Transverse colon (tissue), 4 donors: ENCODE data around the gene PRKCG. TPM values are rescaled to one million over a fixed set of nuclear protein-coding genes. Genes with fewer than 3 reads are reported as not detected.

Source experiments
- DNase-seq: peaks from one replicate; pipeline ENCODE4 v3.0.0-alpha.2; 2019
- H3K27ac ChIP-seq, 4 donors: fragments of 200-600 bp; sonication (generic); 2 replicates each; pipeline ENCODE4 v1.5.1; 2016 to 2018; ENCODE audit warnings: inconsistent platforms in 4 of 4
- H3K27me3 ChIP-seq: fragments of 200-600 bp; sonication (generic); 2 replicates; pipeline ENCODE4 v1.5.1; 2017; ENCODE audit warnings: inconsistent platforms
- H3K36me3 ChIP-seq, 4 donors: fragments of 200-600 bp; sonication (generic); 2 replicates each; pipeline ENCODE4 v1.5.1; 2017 to 2019; ENCODE audit warnings: inconsistent platforms in 4 of 4
- H3K4me1 ChIP-seq, 4 donors: fragments of 200-600 bp; sonication (generic); 2 replicates each; pipeline ENCODE4 v1.5.1; 2017 to 2020; ENCODE audit warnings: inconsistent platforms in 4 of 4
- H3K4me3 ChIP-seq, 4 donors: fragments of 200-600 bp; sonication (generic); 1 replicate in 1 of 4; 2 replicates in 3 of 4; pipeline versions ENCODE4 v1.5.1 to v1.6.1; 2017 to 2019; ENCODE audit warnings: inconsistent platforms in 4 of 4
- H3K9me3 ChIP-seq, 2 donors: fragments of 200-600 bp; sonication (generic); 2 replicates each; pipeline ENCODE4 v1.5.1; 2017 to 2019; ENCODE audit warnings: inconsistent platforms in 2 of 2
- EP300 ChIP-seq: sonication (generic); formaldehyde crosslinking; IDR thresholded peaks from one replicate; pipeline ENCODE4 v1.6.1; 2017; ENCODE audit warnings: antibody characterized with exemption, low read depth
- POLR2A ChIP-seq: fragments of 450-650 bp; IDR thresholded peaks from one replicate; pipeline ENCODE4 v1.6.1; 2016; ENCODE audit warnings: antibody characterized with exemption, mild to moderate bottlenecking, moderate library complexity
- POLR2AphosphoS5 ChIP-seq, 3 donors: sonication (generic); formaldehyde crosslinking; IDR thresholded peaks; one replicate each; pipeline ENCODE4 v1.6.1; 2016; ENCODE audit warnings: antibody characterized with exemption in 3 of 3
- WGBS, 2 donors: methylation state at CpG; one replicate each; pipeline ENCODE4 v1.1.5; 2018; ENCODE audit warnings: low coverage in 1 of 2; 5-methylcytosine and 5-hydroxymethylcytosine counted together
- in situ Hi-C, 4 donors: fragments of 200-750 bp; cut with MboI; loops; one replicate each; pipeline versions ENCODE4 v1.15.0 to v1.15.1; 2017; ENCODE audit warnings: low sequenced_read_pairs in 3 of 4, low pct_ligation_motif_present in 1 of 4, low pct_unique_long_range_greater_than_20kb in 1 of 4
- intact Hi-C: fragments of 100-400 bp; cut with DNase I; formaldehyde crosslinking; loops from one replicate; pipeline ENCODE4 v1.15.1; 2023; ENCODE audit warnings: low total_unique reads
- total RNA-seq, 4 donors: library from RNA; depleted of rRNA; stranded (reverse); fragments of >200 nt; gene quantifications; one replicate each; pipeline ENCODE4 v1.1.0, GENCODE V29; 2016
- TF ChIP-seq, protein P1 (sequence below), 5 experiments: fragments of 200-600 bp in 3 of 5; fragments of 450-650 bp in 2 of 5; sonication (generic) in 3 of 5; IDR thresholded peaks; 1 replicate in 2 of 5; 2 replicates in 3 of 5; pipeline ENCODE4 v1.5.1; 2016 to 2017; ENCODE audit warnings: antibody characterized with exemption in 5 of 5, inconsistent platforms in 3 of 5, mild to moderate bottlenecking in 2 of 5, moderate library complexity in 1 of 5

PRKCG gene
- total RNA-seq, 4 donors from 2014 or later = 0.32 TPM; not detected in 3

DNA sequence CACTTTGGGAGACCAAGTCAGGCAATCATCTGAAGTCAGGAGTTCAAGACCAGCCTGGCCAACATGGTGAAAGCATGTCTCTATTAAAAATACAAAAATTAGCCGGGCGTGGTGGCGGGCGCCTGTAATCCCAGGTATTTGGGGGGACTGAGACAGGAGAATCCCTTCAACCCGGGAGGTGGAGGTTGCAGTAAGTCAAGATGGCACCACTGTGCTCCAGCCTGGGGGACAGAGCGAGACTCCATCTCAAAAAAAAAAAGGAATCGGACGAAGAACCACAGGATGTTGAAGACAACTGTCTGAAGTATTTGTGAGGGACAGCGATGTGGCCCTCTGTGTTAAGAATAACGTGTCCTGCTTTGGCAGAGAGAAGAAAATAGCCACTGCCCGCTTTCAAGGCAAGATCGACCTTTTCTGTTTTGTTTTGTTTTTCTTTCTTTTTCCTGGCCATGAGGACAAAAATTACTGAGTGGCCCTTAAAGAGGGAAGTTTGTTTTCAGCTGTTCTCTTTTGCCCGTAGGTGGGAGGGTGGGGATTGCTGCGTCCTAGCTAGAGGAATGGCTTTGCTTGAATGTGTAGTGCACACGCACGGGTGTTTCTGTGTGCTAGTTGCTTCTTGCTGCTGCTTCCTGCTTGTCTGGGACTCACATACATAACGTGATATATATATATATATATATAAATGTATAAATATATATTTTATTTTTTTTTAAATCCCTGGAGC is 6.2 kb upstream of the PRKCG start:
- Histone ChIP-seq H3K27ac (peak overlapping the region in 2 of 4 donors; percentile 28 to 49), H3K36me3 (peaks cover 0 to 17% (median 6%) of the 10 kb centered on the region in 4 donors), H3K9me3 (no peaks in the 10 kb centered on the region), H3K27me3 (peaks cover 13% of the 10 kb centered on the region), H3K4me1 (peaks cover 20 to 62% (median 32%) of the 10 kb centered on the region in 4 donors), H3K4me3 (no peak overlapping the region)
- peak in 1 of 3 donors; percentile 23 for TF ChIP-seq POLR2AphosphoS5 (IDR thresholded peaks at IDR 0.05)
- TF ChIP-seq POLR2A = no peak
- 79 to 80% methylated on average over 17 of the region's 17 CpGs for WGBS, 2 donors
- DNase-seq = no peak
- in situ Hi-C loops = no loop called here
- intact Hi-C loops = no loop called here

DNA sequence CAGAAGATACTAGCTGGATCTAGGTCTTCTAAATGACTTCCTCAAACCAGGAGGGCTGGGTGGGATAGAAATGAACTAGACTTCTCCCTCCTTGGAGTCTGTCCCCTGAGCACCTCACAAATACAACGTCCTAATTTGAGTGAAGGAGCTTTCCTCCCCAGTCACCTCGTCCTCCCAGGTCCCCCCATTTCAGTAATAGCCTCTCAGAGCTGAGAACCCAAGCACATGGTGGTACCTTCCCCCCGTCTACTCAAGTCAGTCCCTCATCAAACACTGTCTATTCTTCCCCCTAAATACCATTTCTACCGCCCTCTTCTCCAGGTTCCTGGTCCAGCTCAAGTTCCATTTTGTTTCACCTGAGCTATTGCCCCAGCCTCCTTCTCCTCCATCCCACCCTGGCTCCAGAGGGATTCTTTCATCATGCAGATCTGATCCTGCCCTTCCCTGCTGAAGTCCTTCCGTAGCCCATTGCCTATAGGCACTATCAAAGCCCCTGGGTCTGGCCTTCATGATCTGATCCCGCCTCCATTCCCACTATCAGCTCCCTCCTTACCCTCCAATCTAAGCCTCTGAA is 5.3 kb upstream of the PRKCG start:
- no peak for DNase-seq
- H3K4me3 ChIP-seq = no peak overlapping the region
- peaks cover 22 to 60% (median 33%) of the 10 kb centered on the region in 4 donors for H3K4me1 ChIP-seq
- in situ Hi-C loops = no loop called here
- 67 to 85% methylated on average over 1 to 5 of the region's 6 CpGs for WGBS, 2 donors
- intact Hi-C loops = no loop called here
- H3K27ac ChIP-seq = peak overlapping the region in 2 of 4 donors; percentile 23 to 49
- TF ChIP-seq EP300 (no peak), POLR2AphosphoS5 (IDR thresholded peaks at IDR 0.05) (no peak), POLR2A (no peak)
- TF ChIP-seq, protein P1, sequence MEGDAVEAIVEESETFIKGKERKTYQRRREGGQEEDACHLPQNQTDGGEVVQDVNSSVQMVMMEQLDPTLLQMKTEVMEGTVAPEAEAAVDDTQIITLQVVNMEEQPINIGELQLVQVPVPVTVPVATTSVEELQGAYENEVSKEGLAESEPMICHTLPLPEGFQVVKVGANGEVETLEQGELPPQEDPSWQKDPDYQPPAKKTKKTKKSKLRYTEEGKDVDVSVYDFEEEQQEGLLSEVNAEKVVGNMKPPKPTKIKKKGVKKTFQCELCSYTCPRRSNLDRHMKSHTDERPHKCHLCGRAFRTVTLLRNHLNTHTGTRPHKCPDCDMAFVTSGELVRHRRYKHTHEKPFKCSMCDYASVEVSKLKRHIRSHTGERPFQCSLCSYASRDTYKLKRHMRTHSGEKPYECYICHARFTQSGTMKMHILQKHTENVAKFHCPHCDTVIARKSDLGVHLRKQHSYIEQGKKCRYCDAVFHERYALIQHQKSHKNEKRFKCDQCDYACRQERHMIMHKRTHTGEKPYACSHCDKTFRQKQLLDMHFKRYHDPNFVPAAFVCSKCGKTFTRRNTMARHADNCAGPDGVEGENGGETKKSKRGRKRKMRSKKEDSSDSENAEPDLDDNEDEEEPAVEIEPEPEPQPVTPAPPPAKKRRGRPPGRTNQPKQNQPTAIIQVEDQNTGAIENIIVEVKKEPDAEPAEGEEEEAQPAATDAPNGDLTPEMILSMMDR (IDR thresholded peaks at IDR 0.05) = no peak
- H3K27me3 ChIP-seq = peaks cover 22% of the 10 kb centered on the region
- no peaks in the 10 kb centered on the region for H3K9me3 ChIP-seq
- H3K36me3 ChIP-seq = peaks cover 0 to 17% (median 6%) of the 10 kb centered on the region in 4 donors

DNA sequence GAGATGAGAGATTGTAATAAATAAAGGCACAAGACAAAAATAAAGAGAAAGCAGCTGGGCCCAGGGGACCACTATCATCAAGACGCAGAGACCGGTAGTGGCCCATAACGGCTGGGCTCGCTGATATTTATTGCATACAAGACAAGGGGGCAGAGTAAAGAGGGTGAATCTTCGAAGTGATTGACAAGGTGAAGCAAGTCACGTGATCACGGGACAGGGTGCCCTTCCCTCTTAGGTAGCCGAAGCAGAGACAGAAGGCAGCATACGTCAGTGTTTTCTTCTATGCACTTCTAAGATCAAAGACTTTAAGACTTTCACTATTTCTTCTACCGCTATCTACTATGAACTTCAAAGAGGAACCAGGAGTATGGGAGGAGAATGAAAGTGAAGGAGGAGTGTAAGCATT is 4.6 kb upstream of the PRKCG start:
- no peak for DNase-seq
- no peak overlapping the region for H3K4me3 ChIP-seq
- no peaks in the 10 kb centered on the region for H3K9me3 ChIP-seq
- TF ChIP-seq POLR2AphosphoS5 (IDR thresholded peaks at IDR 0.05) = peak in 2 of 3 donors; percentile 29 to 53
- no peak for TF ChIP-seq POLR2A
- H3K27ac ChIP-seq = peak overlapping the region in 2 of 4 donors; percentile 16 to 23
- in situ Hi-C loops (no loop called here), intact Hi-C loops (no loop called here)
- peaks cover 23 to 60% (median 32%) of the 10 kb centered on the region in 4 donors for H3K4me1 ChIP-seq
- 65 to 67% methylated on average over 2 to 10 of the region's 10 CpGs for WGBS, 2 donors
- peaks cover 0 to 17% (median 6%) of the 10 kb centered on the region in 4 donors for H3K36me3 ChIP-seq
- H3K27me3 ChIP-seq = peaks cover 29% of the 10 kb centered on the region

DNA sequence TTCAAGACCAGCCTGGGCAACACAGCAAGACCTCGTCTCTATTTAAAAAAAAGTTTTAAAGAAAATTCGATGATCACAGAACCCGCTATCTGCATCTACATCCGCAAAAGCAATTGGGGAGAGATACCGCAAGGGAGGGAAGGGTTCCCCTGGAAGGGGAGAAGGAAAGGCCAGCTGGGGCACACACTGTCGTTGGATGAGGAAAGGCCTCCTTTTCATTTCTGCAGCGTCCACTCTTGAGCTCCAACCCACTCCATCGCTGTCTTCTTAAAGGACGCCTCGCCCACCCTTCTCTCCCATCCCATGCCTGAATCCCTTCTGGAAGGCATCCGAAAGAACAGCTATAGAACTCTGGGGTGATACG is 3.2 kb upstream of the PRKCG start:
- Histone ChIP-seq H3K36me3 (peaks cover 0 to 15% (median 4%) of the 10 kb centered on the region in 4 donors), H3K9me3 (no peaks in the 10 kb centered on the region), H3K4me1 (peaks cover 21 to 55% (median 29%) of the 10 kb centered on the region in 4 donors), H3K27me3 (peaks cover 43% of the 10 kb centered on the region), H3K27ac (no peak overlapping the region), H3K4me3 (peak overlapping the region; percentile 33 to 48 (median 34))
- 39% methylated on average over 12 of the region's 12 CpGs; no CpG with 5 or more reads in 1 of the 2 donors for WGBS, 2 donors
- TF ChIP-seq POLR2AphosphoS5 (IDR thresholded peaks at IDR 0.05) (no peak), POLR2A (no peak), EP300 (no peak)
- TF ChIP-seq, protein P1 (IDR thresholded peaks at IDR 0.05) = no peak
- in situ Hi-C loops = no loop called here
- DNase-seq = no peak
- intact Hi-C loops = no loop called here
